ENCODE results near the gene VSX2. TPM values are rescaled to one million over a fixed set of nuclear protein-coding genes. Genes with fewer than 3 reads are reported as not detected.

The VSX2 gene
- not detected for total RNA-seq
- polyA plus RNA-seq = not detected
- long read RNA-seq, donor 1 = 0 reads
- long read RNA-seq, donor 2 = 0 reads

GRCh38 chr14:74238974-74239847 is at the start of gene VSX2:
VSX2 (plus strand) TSS chr14:74239449; CDS start chr14:74239562, 113 bp downstream.
- Histone ChIP-seq H3K27me3 (ENCODE audit: control insufficient read depth in 1 of 2, insufficient read depth in 2 of 2, low read length in 1 of 2) (peaks cover 0 to 1% of the 10 kb centered on the region in 2 donors), H3K4me1 (ENCODE audit: control insufficient read depth in 1 of 2, insufficient read depth in 2 of 2, low read length in 2 of 2) (no peaks in the 10 kb centered on the region), H3K36me3 (ENCODE audit: control insufficient read depth in 1 of 2, insufficient read depth in 2 of 2, low read length in 1 of 2) (no peaks in the 10 kb centered on the region), H3K9me3 (ENCODE audit: control insufficient read depth, low read length) (no peaks in the 10 kb centered on the region), H3K27ac (ENCODE audit: low read depth in 1 of 2, low read length in 2 of 2) (no peak within 1 kb of the TSS), H3K4me3 (ENCODE audit: low read length in 2 of 2) (no peak within 1 kb of the TSS)
- intact Hi-C loops (cut with DNase I) = no loop called here
- 11 to 14% methylated on average over 31 to 40 of the region's 40 CpGs for WGBS, 2 donors
- DNase-seq (no peak), ATAC-seq (ENCODE audit: low FRiP score) (no peak)

- no peak overlapping the region for H3K4me3 ChIP-seq (ENCODE audit: low read length in 2 of 2)
- H3K36me3 ChIP-seq (ENCODE audit: control insufficient read depth in 1 of 2, insufficient read depth in 2 of 2, low read length in 1 of 2) = no peaks in the 10 kb centered on the region
- DNase-seq (no peak), ATAC-seq (ENCODE audit: low FRiP score) (no peak)
- H3K27me3 ChIP-seq (ENCODE audit: control insufficient read depth in 1 of 2, insufficient read depth in 2 of 2, low read length in 1 of 2) = no peaks in the 10 kb centered on the region
- intact Hi-C loops (cut with DNase I) = no loop called here
- no peaks in the 10 kb centered on the region for H3K9me3 ChIP-seq (ENCODE audit: control insufficient read depth, low read length)
- WGBS, 2 donors = 58 to 63% methylated on average over 3 of the region's 3 CpGs
- H3K27ac ChIP-seq (ENCODE audit: low read depth in 1 of 2, low read length in 2 of 2) = no peak overlapping the region
- no peaks in the 10 kb centered on the region for H3K4me1 ChIP-seq (ENCODE audit: control insufficient read depth in 1 of 2, insufficient read depth in 2 of 2, low read length in 2 of 2)
Measured at GRCh38 chr14:74190927-74191575, 48.2 kb upstream of the VSX2 start.

- intact Hi-C loops (cut with DNase I) = no loop called here
- no peaks in the 10 kb centered on the region for H3K9me3 ChIP-seq (ENCODE audit: control insufficient read depth, low read length)
- no peaks in the 10 kb centered on the region for H3K27me3 ChIP-seq (ENCODE audit: control insufficient read depth in 1 of 2, insufficient read depth in 2 of 2, low read length in 1 of 2)
- no peak overlapping the region for H3K4me3 ChIP-seq (ENCODE audit: low read length in 2 of 2)
- DNase-seq = no peak
- WGBS, 2 donors = 89 to 94% methylated on average over 8 of the region's 8 CpGs
- peaks cover 2 to 4% of the 10 kb centered on the region in 2 donors for H3K36me3 ChIP-seq (ENCODE audit: control insufficient read depth in 1 of 2, insufficient read depth in 2 of 2, low read length in 1 of 2)
- no peaks in the 10 kb centered on the region for H3K4me1 ChIP-seq (ENCODE audit: control insufficient read depth in 1 of 2, insufficient read depth in 2 of 2, low read length in 2 of 2)
- no peak for ATAC-seq (ENCODE audit: low FRiP score)
- no peak overlapping the region for H3K27ac ChIP-seq (ENCODE audit: low read depth in 1 of 2, low read length in 2 of 2)
Measured at GRCh38 chr14:74194506-74195274, 44.6 kb upstream of the VSX2 start.

GRCh38 chr14:74195623-74196022 is 43.6 kb upstream of the VSX2 start:
- ATAC-seq (ENCODE audit: low FRiP score) (no peak), DNase-seq (no peak)
- Histone ChIP-seq H3K27me3 (ENCODE audit: control insufficient read depth in 1 of 2, insufficient read depth in 2 of 2, low read length in 1 of 2) (no peaks in the 10 kb centered on the region), H3K27ac (ENCODE audit: low read depth in 1 of 2, low read length in 2 of 2) (no peak overlapping the region), H3K4me3 (ENCODE audit: low read length in 2 of 2) (no peak overlapping the region), H3K36me3 (ENCODE audit: control insufficient read depth in 1 of 2, insufficient read depth in 2 of 2, low read length in 1 of 2) (peaks cover 2 to 4% of the 10 kb centered on the region in 2 donors), H3K9me3 (ENCODE audit: control insufficient read depth, low read length) (no peaks in the 10 kb centered on the region), H3K4me1 (ENCODE audit: control insufficient read depth in 1 of 2, insufficient read depth in 2 of 2, low read length in 2 of 2) (no peaks in the 10 kb centered on the region)
- intact Hi-C loops (cut with DNase I) = no loop called here
- WGBS, 2 donors = 90 to 97% methylated on average over 7 of the region's 7 CpGs

- Histone ChIP-seq H3K36me3 (ENCODE audit: control insufficient read depth in 1 of 2, insufficient read depth in 2 of 2, low read length in 1 of 2) (peaks cover 7 to 8% of the 10 kb centered on the region in 2 donors), H3K9me3 (ENCODE audit: control insufficient read depth, low read length) (no peaks in the 10 kb centered on the region), H3K4me1 (ENCODE audit: control insufficient read depth in 1 of 2, insufficient read depth in 2 of 2, low read length in 2 of 2) (no peaks in the 10 kb centered on the region), H3K4me3 (ENCODE audit: low read length in 2 of 2) (no peak overlapping the region), H3K27ac (ENCODE audit: low read depth in 1 of 2, low read length in 2 of 2) (no peak overlapping the region), H3K27me3 (ENCODE audit: control insufficient read depth in 1 of 2, insufficient read depth in 2 of 2, low read length in 1 of 2) (no peaks in the 10 kb centered on the region)
- DNase-seq (no peak), ATAC-seq (ENCODE audit: low FRiP score) (no peak)
- 94% methylated on average over 7 of the region's 7 CpGs for WGBS, 2 donors
- intact Hi-C loops (cut with DNase I) = no loop called here
Measured at GRCh38 chr14:74198441-74199234, 40.6 kb upstream of the VSX2 start.

GRCh38 chr14:74202113-74202512 is 37.1 kb upstream of the VSX2 start:
- intact Hi-C loops (cut with DNase I) = no loop called here
- Histone ChIP-seq H3K4me1 (ENCODE audit: control insufficient read depth in 1 of 2, insufficient read depth in 2 of 2, low read length in 2 of 2) (no peaks in the 10 kb centered on the region), H3K27me3 (ENCODE audit: control insufficient read depth in 1 of 2, insufficient read depth in 2 of 2, low read length in 1 of 2) (no peaks in the 10 kb centered on the region), H3K36me3 (ENCODE audit: control insufficient read depth in 1 of 2, insufficient read depth in 2 of 2, low read length in 1 of 2) (peaks cover 7 to 9% of the 10 kb centered on the region in 2 donors), H3K9me3 (ENCODE audit: control insufficient read depth, low read length) (no peaks in the 10 kb centered on the region), H3K4me3 (ENCODE audit: low read length in 2 of 2) (no peak overlapping the region), H3K27ac (ENCODE audit: low read depth in 1 of 2, low read length in 2 of 2) (no peak overlapping the region)
- DNase-seq = no peak
- no peak for ATAC-seq (ENCODE audit: low FRiP score)

- no peak for DNase-seq
Measured at GRCh38 chr14:74203639-74204038, 35.6 kb upstream of the VSX2 start.

GRCh38 chr14:74204491-74204890 is 34.8 kb upstream of the VSX2 start:
- WGBS, 2 donors = 94 to 96% methylated on average over 6 of the region's 6 CpGs
- Histone ChIP-seq H3K36me3 (ENCODE audit: control insufficient read depth in 1 of 2, insufficient read depth in 2 of 2, low read length in 1 of 2) (peaks cover 4 to 8% of the 10 kb centered on the region in 2 donors), H3K9me3 (ENCODE audit: control insufficient read depth, low read length) (no peaks in the 10 kb centered on the region), H3K4me3 (ENCODE audit: low read length in 2 of 2) (no peak overlapping the region), H3K27ac (ENCODE audit: low read depth in 1 of 2, low read length in 2 of 2) (no peak overlapping the region), H3K27me3 (ENCODE audit: control insufficient read depth in 1 of 2, insufficient read depth in 2 of 2, low read length in 1 of 2) (no peaks in the 10 kb centered on the region), H3K4me1 (ENCODE audit: control insufficient read depth in 1 of 2, insufficient read depth in 2 of 2, low read length in 2 of 2) (no peaks in the 10 kb centered on the region)
- ATAC-seq (ENCODE audit: low FRiP score) = no peak
- no peak for DNase-seq
- intact Hi-C loops (cut with DNase I) = no loop called here

More at GRCh38 chr14:74203639-74204038, 35.6 kb upstream of the VSX2 start:
- H3K27me3 ChIP-seq (ENCODE audit: control insufficient read depth in 1 of 2, insufficient read depth in 2 of 2, low read length in 1 of 2) = no peaks in the 10 kb centered on the region
- H3K9me3 ChIP-seq (ENCODE audit: control insufficient read depth, low read length) = no peaks in the 10 kb centered on the region
- H3K36me3 ChIP-seq (ENCODE audit: control insufficient read depth in 1 of 2, insufficient read depth in 2 of 2, low read length in 1 of 2) = peaks cover 7 to 9% of the 10 kb centered on the region in 2 donors
- no peaks in the 10 kb centered on the region for H3K4me1 ChIP-seq (ENCODE audit: control insufficient read depth in 1 of 2, insufficient read depth in 2 of 2, low read length in 2 of 2)
- WGBS, 2 donors = 93 to 94% methylated on average over 8 of the region's 8 CpGs
- H3K4me3 ChIP-seq (ENCODE audit: low read length in 2 of 2) = no peak overlapping the region
- peak; percentile 22 for ATAC-seq (ENCODE audit: low FRiP score)
- H3K27ac ChIP-seq (ENCODE audit: low read depth in 1 of 2, low read length in 2 of 2) = no peak overlapping the region
- intact Hi-C loops (cut with DNase I) = no loop called here
